ENCODE results near the gene DUSP2. TPM values are rescaled to one million over a fixed set of nuclear protein-coding genes. Genes with fewer than 3 reads are reported as not detected.

The DUSP2 gene
- total and polyA plus RNA-seq, 8 donors, result 0.82 to 5.7 (median 1.7) TPM

GRCh38 chr2:96107708-96108065 lies 37.6 kb downstream of the DUSP2 start:
- Histone ChIP-seq H3K27me3 (peaks cover 0 to 12% of the 10 kb centered on the region in 2 donors), H3K27ac (no peak overlapping the region), H3K9me3 (peaks cover 0 to 16% of the 10 kb centered on the region in 2 donors), H3K36me3 (no peaks in the 10 kb centered on the region), H3K4me1 (no peaks in the 10 kb centered on the region), H3K4me3 (no peak overlapping the region)
- DNase-seq (peak in 1 of 4 donors; percentile 27), ATAC-seq (no peak)
- intact Hi-C loops (cut with DNase I), result no loop called here
- no peak for TF ChIP-seq CTCF (IDR thresholded peaks at IDR 0.05)

DNA sequence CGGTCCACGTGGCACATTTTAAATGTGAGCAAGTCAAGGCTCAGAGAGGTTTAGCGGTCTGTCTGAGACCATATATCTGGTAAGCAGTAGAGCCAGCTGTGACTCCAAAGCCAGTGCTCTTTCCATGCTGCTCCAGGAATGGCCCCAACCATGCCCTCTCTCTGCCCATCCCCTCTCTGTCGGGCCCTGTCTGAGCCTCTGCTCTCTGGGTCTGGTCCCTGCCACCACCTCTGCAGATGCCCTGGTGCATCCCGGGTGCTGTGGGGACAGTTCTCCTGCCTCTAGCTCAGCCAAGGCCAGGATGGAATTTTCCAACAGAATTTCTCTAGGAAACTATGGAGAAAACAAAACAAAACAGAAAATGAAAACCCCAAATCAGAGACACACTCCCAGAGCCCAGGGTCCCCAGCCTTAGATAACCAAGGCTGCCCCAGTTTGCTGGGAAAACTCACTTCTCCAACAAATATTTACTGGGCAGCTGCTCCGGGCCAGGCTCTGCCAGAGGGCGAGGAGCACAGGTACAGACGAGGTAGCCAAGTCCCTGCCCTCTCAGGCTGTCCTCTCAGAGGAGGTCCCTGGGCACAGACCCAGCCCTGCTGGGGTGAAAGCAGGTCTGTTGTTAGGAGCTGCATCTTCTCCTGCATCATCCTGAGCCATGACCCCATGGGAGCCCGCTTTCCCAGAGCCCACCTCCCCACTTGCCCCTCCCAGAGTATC lies 38.1 kb downstream of the DUSP2 start:
- TF ChIP-seq CTCF (IDR thresholded peaks at IDR 0.05), result no peak
- Histone ChIP-seq H3K9me3 (peaks cover 0 to 16% of the 10 kb centered on the region in 2 donors), H3K4me3 (no peak overlapping the region), H3K36me3 (no peaks in the 10 kb centered on the region), H3K27ac (no peak overlapping the region), H3K27me3 (peaks cover 0 to 12% of the 10 kb centered on the region in 2 donors), H3K4me1 (no peaks in the 10 kb centered on the region)
- DNase-seq (peak in 2 of 4 donors; percentile 24 to 63), ATAC-seq (no peak)
- intact Hi-C loops (cut with DNase I), result no loop called here

GRCh38 chr2:96105994-96106715 lies 39.1 kb downstream of the DUSP2 start:
- no peak for TF ChIP-seq CTCF (IDR thresholded peaks at IDR 0.05)
- no peak for DNase-seq
- ATAC-seq, result no peak
- intact Hi-C loops (cut with DNase I), result no loop called here
- H3K36me3 ChIP-seq, result no peaks in the 10 kb centered on the region
- no peak overlapping the region for H3K27ac ChIP-seq
- H3K4me3 ChIP-seq, result no peak overlapping the region
- no peaks in the 10 kb centered on the region for H3K4me1 ChIP-seq
- H3K27me3 ChIP-seq, result peaks cover 0 to 12% of the 10 kb centered on the region in 2 donors
- H3K9me3 ChIP-seq, result peaks cover 0 to 16% of the 10 kb centered on the region in 2 donors

GRCh38 chr2:96105152-96105915 lies 39.9 kb downstream of the DUSP2 start:
- Histone ChIP-seq H3K4me1 (no peaks in the 10 kb centered on the region), H3K27ac (no peak overlapping the region), H3K9me3 (peaks cover 0 to 16% of the 10 kb centered on the region in 2 donors), H3K36me3 (no peaks in the 10 kb centered on the region), H3K4me3 (no peak overlapping the region), H3K27me3 (peaks cover 0 to 12% of the 10 kb centered on the region in 2 donors)
- DNase-seq, result peak in 1 of 4 donors; percentile 15
- TF ChIP-seq CTCF (IDR thresholded peaks at IDR 0.05), result no peak
- intact Hi-C loops (cut with DNase I), result no loop called here
- ATAC-seq, result no peak

DNA sequence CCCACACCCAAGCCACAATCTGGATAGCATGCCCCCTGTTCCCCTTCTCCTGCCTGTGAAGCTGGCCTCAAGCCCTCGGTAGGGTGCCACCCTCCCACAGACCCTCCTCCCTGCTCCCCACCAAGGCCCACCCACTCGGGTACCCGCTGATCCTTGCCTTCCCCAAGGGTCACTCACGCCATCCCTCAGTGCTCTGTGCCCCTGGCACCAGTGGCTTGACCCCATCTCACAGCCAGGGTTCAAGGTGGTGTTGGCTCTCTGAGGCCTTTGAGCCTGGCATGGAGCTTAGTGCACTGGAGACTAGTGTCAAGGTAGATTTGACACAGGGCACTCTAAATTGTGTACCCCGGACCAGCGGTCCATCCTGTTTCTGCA lies 40.8 kb downstream of the DUSP2 start:
- Histone ChIP-seq H3K36me3 (no peaks in the 10 kb centered on the region), H3K4me1 (no peaks in the 10 kb centered on the region), H3K4me3 (no peak overlapping the region), H3K27me3 (peaks cover 0 to 12% of the 10 kb centered on the region in 2 donors), H3K9me3 (peaks cover 0 to 16% of the 10 kb centered on the region in 2 donors), H3K27ac (no peak overlapping the region)
- intact Hi-C loops (cut with DNase I), result no loop called here
- ATAC-seq (no peak), DNase-seq (peak in 1 of 4 donors; percentile 23)
- TF ChIP-seq CTCF (IDR thresholded peaks at IDR 0.05), result no peak

Measured in left lung (tissue), 10 donors.